Mesothelial cell of epicardium (in vitro differentiated cells): ENCODE results near the gene BPIFB4. TPM values are rescaled to one million over a fixed set of nuclear protein-coding genes. Genes with fewer than 3 reads are reported as not detected.
"Not testable (repeated sequence)": the region's sequence is repeated elsewhere in the genome, so short reads cannot be mapped to it uniquely, and the experiment has no call there.

ENCODE experiments used
- DNase-seq, 2 experiments: peaks; one replicate each; pipeline ENCODE4 v3.0.0; 2021; ENCODE audit warnings: low spot score in 2 of 2; ENCODE audit not compliant: unreplicated experiment in 2 of 2
- H3K27ac Mint-ChIP-seq: 2 replicates; pipeline ENCODE4 v1.8.0; 2021; ENCODE audit warnings: mixed read lengths
- H3K27me3 Mint-ChIP-seq: 2 replicates; pipeline ENCODE4 v1.8.0; 2021; ENCODE audit warnings: low read depth, mixed read lengths
- H3K36me3 Mint-ChIP-seq: 2 replicates; pipeline ENCODE4 v1.8.0; 2021; ENCODE audit warnings: mixed read lengths
- H3K4me1 Mint-ChIP-seq: 2 replicates; pipeline ENCODE4 v1.8.0; 2021; ENCODE audit warnings: mixed read lengths
- H3K4me3 Mint-ChIP-seq: 2 replicates; pipeline ENCODE4 v1.8.0; 2021; ENCODE audit warnings: mild to moderate bottlenecking, moderate library complexity, mixed read lengths
- H3K9me3 Mint-ChIP-seq: 2 replicates; pipeline ENCODE4 v1.8.0; 2021; ENCODE audit warnings: mixed read lengths
- CTCF ChIP-seq: fragments of 200-600 bp; sonication (generic); IDR thresholded peaks from one replicate; pipeline ENCODE4 v1.5.0; 2021; ENCODE audit warnings: antibody characterized with exemption; ENCODE audit not compliant: unreplicated experiment
- total RNA-seq: library from RNA; stranded (reverse); gene quantifications from 3 replicates; pipeline ENCODE4 v1.2.1, GENCODE V29; 2021

Gene BPIFB4
- total RNA-seq, 1 donor from 2014 or later, result not detected

GRCh38 chr20:33095902-33096584 is 16.6 kb downstream of the BPIFB4 start:
- not testable (repeated sequence) for H3K27ac Mint-ChIP-seq, DNase-seq, H3K36me3 Mint-ChIP-seq, H3K4me1 Mint-ChIP-seq, H3K4me3 Mint-ChIP-seq, H3K9me3 Mint-ChIP-seq
- peaks cover 28% of the 10 kb centered on the region for H3K27me3 Mint-ChIP-seq
- TF ChIP-seq CTCF, result peak; percentile 38

GRCh38 chr20:33097001-33097400 is 17.6 kb downstream of the BPIFB4 start:
- Mint-ChIP-seq H3K4me1 (no peaks in the 10 kb centered on the region), H3K27ac (no peak overlapping the region), H3K27me3 (peaks cover 23% of the 10 kb centered on the region), H3K4me3 (no peak overlapping the region), H3K36me3 (no peaks in the 10 kb centered on the region), H3K9me3 (no peaks in the 10 kb centered on the region)
- DNase-seq, result no peak
- no peak for TF ChIP-seq CTCF

GRCh38 chr20:33099843-33100538 is 20.5 kb downstream of the BPIFB4 start:
- Mint-ChIP-seq H3K36me3 (no peaks in the 10 kb centered on the region), H3K4me1 (no peaks in the 10 kb centered on the region), H3K4me3 (no peak overlapping the region), H3K27me3 (peaks cover 19% of the 10 kb centered on the region), H3K9me3 (no peaks in the 10 kb centered on the region), H3K27ac (no peak overlapping the region)
- DNase-seq, result no peak
- no peak for TF ChIP-seq CTCF

GRCh38 chr20:33103556-33103955 is 24.1 kb downstream of the BPIFB4 start:
- Mint-ChIP-seq H3K27me3 (peaks cover 31% of the 10 kb centered on the region), H3K4me3 (no peak overlapping the region), H3K27ac (no peak overlapping the region), H3K9me3 (no peaks in the 10 kb centered on the region), H3K36me3 (no peaks in the 10 kb centered on the region), H3K4me1 (no peaks in the 10 kb centered on the region)
- no peak for DNase-seq
- no peak for TF ChIP-seq CTCF

- DNase-seq, result no peak
- H3K36me3 Mint-ChIP-seq, result no peaks in the 10 kb centered on the region
- H3K4me1 Mint-ChIP-seq, result no peaks in the 10 kb centered on the region
- H3K4me3 Mint-ChIP-seq, result no peak overlapping the region
- H3K9me3 Mint-ChIP-seq, result no peaks in the 10 kb centered on the region
- H3K27ac Mint-ChIP-seq, result no peak overlapping the region
- peaks cover 26% of the 10 kb centered on the region for H3K27me3 Mint-ChIP-seq
- TF ChIP-seq CTCF, result no peak
These were observed 24.9 kb downstream of the BPIFB4 start for GRCh38 chr20:33104336-33104735.
